HG02870 (cell line): ENCODE results near the gene CYP3A4.
"Not testable (repeated sequence)": the region's sequence is repeated elsewhere in the genome, so short reads cannot be mapped to it uniquely, and the experiment has no call there.

Source experiments
- ATAC-seq: cut with Tn5 transposase; IDR thresholded peaks from one replicate; pipeline ENCODE4 v1.9.1; 2021; ENCODE audit warnings: mild to moderate bottlenecking, moderate library complexity; ENCODE audit not compliant: unreplicated experiment

The CYP3A4 gene

DNA sequence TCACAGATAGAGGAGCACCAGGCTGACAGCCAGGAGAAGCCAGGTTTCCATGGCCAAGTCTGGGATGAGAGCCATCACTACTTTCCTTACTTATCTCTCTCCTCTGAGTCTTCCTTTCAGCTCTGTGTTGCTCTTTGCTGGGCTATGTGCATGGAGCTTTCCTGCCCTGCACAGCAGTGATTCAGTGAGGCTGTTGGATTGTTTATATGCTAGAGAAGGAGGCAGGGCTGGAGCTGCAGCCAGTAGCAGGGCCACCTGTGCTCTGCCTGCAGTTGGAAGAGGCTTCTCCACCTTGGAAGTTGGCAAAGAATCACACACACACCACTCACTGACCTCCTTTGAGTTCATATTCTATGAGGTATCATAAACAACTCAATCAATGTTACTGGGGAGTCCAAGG lies at the start of gene CYP3A4:
CYP3A4 (minus strand) TSS at position 178 of the 400 bp plus-strand sequence; CDS start at position 75, 103 bp downstream.
- ATAC-seq, result no peak

DNA sequence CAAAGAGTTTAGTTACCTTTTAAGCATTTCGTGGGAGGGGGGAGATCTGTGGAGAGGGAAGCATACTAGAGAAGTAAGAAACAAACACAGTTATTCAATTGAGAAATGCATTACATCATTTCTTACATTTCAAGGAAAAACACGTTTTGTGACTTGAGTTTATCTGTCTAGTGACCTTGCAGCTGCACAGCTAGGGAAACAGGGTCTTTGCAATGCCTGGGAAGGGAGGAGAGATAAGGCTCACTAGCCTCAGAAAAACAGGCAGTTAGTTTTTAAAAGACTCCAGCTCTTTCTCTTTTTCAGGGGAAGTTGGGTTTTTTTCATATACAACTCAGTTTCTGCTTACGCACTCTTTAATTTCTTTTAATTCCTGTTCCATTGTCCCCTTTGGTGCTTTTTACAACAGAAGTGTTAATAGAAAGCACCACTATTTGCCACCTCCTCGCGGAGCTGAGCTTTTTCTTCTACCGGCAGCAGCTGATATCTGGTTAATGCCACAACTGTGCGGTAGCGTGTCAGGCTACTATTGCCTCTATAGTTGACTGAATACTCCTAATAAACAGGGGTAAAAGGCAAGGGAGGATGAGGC lies 49.4 kb upstream of the CYP3A4 start:
- no peak for ATAC-seq

DNA sequence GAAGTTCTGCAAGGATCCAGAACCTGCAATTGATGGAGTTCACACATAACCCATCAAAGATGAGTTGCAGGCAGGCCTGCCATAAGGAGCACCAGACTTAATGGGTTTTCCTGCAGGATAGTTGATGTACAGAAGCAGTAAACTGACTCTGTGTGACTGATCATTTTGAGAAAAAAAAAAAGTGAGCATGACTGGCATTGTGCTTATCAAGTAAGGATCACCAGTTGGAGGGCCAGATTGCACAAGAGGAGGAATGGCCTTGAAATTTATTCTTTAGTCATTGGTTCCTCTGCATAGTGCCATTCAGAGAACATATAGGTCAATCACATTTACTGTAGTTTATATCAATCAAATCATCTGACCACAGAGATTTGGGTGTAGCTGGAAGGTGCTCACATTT lies 47.6 kb upstream of the CYP3A4 start:
- no peak for ATAC-seq

DNA sequence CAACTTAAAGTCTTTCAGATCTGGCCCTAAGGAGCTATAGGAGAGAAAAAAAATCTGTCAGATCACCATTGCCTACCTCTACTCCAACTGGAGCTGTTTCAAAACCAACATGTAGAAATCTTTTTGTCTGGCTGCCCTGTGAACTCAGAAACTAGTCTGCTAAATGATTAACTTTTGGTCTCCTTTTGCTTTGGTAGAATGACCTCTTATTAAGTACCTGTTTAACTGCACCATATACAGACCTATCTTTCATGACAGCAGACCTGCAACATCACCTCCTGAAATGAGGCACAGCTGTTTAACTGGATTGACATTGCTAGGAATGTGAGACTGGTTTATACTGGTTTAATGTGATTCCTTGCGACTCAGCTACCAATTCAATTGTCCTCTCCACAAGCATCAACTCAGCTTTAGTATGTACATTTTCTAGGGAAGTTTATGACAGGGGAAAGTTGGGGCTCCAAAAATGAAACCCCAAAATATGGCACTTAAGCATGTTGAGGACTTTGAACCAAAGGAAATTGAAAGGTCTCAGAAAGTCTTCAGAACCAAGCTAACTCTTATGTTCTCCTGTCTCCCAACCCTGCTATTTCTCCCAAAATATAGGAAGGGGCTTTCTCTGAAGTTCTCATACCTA lies 45.7 kb upstream of the CYP3A4 start:
- no peak for ATAC-seq

DNA sequence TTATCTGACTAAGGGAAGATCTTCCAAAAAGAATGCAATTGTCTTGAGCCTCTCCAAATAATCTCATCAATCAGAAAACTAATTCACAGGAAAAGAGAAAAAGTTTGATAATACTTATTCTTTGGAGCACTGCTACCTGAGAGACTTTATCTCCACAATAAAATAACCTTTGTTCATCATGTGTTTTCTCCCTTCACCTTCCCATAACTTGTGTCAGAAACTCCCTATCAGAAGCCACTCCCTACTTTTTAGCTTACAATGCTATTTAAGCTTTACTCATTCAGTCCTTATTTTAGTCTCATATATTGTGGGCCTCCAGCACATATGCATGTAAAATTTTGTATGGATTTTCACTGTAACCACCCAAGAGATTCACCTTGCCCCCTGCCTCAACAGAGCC lies 44.8 kb upstream of the CYP3A4 start:
- ATAC-seq, result no peak

DNA sequence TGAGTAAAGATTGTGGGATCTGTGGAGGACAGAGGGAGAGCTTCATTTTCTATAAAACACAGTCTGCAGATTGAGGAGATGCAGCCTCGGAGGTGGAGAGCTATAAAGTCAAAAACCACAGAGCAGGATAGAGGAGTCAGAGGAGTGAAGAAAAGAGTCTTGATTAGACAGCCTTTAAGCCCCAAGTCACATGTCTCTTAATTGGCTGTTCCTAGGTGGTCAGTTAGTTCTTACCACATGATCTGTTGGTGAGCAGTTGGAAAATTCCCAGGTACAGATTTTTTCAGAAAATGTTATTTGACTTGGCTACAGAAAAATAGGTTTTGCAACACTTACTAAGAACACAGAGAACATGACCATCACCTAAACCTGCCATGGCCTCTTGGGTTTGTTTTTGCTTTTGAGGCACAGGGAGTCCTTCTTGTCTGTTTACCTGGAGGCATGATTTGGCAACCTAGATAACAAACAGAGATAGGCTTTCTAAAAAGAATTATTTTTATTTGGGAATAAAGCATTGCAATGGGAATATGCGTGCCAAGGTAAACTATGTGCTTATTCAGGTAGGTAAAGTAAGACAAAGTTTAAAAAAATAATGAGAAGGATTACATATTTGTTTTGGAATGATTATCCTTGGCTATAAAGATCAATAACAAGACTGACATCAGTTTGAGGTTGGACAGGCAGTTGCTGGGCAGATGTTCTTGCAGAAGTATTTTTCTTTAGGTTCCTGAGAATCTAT lies 43.2 kb upstream of the CYP3A4 start:
- no peak for ATAC-seq

DNA sequence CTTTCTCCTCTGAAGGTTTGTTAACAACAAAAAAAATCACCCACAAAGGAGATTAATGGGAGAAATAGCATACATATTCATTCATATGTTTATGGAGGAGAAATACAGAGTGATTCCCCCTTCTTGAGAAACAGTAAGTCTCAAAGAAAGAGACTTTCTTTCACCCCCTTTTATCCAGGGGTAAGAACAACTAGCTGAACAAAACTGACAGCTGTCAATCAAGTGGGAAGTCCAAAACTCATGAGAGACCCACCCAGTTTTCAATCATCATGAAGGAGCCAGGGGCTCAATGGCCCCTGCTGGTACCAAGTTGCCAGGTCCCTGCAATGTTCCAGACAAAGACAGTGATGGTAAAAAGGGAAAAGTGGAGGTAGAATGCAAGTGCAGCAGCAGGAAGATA lies 41.9 kb upstream of the CYP3A4 start:
- no peak for ATAC-seq

DNA sequence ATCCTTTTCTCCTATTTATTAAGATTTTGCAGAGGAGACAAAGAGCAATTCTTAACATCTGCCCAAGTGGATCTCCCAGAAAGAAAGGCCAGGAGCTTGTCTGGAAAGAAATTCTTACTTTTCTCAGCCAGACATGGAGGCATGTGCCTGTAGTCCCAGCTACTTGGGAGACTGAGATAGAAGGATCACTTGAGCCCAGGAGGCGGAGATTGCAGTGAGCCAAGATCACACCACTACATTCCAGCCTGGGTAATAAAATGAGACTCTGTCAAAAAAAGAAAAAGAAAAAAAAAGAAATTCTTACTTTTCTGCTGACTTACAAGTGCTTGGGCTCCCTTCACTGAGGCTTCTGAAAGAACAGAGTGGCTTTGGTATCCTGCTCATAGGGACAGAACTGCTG lies 41.5 kb upstream of the CYP3A4 start:
- no peak for ATAC-seq

DNA sequence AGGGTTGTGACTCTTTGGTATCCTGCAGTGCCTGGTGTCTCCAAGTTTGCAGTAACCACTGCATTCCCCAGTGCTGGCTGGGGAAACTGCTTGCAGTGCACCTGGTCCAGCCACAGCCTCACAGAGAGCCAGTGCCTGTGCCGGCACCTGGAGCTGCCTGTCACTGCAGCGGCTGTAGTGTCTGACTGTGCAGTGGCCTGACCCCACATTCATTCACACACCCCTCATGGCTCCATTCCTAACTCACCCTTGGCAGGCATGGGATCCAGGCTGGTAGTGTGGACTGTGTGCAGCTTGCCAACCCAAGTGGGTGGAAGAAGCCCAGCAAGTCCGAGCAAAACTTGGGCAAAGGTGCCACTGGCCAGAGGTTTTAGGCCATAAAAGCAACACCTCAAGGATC lies 40.1 kb upstream of the CYP3A4 start:
- ATAC-seq, result no peak

DNA sequence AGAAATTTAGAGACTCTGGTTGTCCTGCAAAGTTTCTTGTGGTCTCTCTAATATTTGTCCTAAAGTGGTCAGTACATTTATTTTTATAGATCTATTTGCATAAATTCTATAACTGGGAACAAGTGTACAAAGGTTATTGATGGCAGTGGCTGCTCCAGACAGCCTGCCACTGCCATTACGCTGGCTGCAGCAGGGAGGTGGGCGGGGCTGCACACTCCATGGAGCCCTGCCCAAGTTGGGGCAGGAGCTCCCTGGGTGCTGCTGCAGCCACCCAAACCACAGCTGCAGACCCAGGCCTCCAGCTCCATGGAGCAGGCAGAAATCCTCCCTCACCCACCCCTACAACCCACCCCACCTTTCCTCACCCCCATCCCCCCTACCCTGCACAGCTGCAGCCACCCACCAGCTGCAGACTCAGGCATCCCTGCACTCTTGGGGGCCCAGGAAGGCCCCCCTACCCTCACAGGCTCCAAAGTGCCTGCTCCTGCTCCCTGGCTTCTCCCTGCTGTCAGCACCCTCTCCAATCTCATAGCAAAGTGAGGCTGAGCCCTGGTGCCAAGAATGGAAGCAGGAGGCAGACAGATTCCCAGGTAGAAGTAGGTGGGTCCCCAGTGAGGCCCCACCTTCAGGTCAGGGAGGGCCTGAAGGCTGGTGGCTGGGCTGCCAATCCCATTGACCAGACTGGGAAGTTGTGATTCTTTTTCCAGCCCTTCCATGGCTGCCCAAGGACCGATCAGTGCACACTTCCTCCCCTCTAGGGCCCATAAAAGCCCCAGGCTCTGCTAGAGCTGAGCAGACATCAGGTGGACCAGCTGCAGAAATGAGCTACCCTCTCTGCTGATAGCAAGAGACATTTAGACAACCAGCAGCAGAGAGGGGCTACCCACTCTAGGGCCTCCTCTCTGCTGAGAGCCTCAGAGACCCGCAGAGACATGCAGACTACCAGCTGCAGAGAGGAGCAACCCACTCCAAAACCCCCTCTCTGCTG lies 39.0 kb upstream of the CYP3A4 start:
- no peak for ATAC-seq

DNA sequence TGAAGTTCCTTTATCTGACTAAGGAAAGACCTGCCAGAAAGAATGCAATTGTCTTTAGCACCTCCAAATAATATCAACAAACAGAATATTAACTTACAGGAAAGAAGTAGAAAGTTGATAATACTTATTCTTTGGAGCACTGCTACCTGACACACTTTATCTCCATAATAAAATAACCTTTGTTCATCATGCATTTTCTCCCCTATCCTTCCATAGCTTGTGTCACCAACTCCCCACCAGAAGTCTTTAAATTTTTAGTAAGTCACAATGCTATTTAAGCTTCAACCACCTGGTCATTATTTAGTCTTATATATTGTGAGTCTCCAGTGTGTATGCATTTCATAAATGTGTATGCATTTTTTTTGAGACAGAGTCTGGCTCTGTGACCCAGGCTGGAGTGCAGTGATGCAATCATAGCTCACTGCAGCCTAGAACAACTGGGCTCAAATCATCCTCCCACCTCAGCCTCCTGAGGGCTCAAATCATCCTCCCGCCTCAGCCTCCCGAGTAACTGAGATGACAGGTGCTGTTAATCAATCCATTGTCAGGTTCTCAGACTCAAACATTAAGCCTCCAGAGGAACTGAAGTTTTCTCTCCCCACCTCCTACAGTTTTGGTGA lies 36.5 kb upstream of the CYP3A4 start:
- ATAC-seq, result no peak

DNA sequence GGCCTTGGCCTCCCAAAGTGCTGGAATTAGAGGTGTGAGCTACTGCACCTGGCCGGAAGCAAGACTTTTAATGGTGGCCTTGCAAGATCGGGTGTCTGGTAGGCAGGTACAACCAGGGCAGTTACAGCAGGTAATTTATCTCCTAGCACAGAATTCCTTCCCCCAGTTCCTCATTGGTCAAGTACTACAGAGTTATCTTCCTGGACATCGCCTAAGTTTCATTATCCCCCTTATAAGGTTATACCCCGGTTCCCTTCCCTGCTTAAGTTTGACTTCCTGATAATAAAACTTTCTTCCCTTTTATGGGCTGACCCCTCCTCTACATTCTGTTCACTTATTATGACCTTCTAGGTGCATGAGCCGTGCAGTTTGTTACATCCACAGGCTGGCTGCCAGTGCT lies 24.8 kb upstream of the CYP3A4 start:
- no peak for ATAC-seq

DNA sequence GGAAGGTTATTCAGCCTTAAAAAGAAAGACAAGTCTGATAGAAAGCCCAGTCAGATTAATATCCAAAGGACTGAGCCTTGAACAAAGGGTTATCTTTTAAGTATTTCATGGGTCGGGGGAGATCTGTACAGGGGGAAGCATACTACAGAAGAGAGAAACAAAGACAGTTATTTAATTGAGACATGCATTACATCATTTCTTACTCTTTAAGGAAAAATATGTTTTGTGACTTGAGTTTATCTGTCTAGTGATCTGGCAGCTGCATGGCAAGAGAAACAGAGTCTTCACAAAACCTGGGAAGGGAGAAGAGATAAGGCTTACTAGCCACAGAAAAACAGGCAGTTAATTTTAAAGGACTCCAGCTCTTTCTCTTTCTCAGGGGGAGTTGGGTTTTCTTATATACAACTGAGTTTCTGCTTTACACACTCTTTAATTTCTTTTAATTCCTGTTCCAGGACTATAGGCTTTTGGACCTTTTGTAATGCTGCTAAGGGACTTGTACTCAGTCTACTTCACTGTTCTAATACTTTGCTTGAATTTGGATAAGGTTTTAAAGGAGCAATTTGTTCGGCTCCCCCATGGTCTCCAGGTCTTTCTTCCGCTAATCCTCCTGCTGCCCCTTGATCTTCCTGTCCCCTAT lies 23.0 kb upstream of the CYP3A4 start:
- no peak for ATAC-seq

DNA sequence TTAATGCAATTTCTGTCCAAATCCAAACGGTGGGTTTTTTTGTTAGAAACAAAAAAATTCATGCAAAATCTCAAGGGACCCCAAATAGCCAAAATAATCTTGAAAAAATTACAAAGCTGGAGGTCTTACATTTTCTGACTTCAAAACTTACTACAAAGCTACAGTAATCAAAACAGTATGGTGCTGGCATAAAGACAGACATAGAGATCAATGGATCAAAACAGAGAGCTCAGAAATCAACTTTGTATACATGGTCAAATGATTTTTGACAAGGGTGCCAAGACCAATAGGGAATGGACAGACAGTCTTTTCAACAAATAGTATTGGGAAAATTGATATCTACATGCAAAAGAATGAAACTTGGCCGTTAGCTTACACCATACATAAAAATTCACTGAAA lies 21.7 kb upstream of the CYP3A4 start:
- no peak for ATAC-seq

DNA sequence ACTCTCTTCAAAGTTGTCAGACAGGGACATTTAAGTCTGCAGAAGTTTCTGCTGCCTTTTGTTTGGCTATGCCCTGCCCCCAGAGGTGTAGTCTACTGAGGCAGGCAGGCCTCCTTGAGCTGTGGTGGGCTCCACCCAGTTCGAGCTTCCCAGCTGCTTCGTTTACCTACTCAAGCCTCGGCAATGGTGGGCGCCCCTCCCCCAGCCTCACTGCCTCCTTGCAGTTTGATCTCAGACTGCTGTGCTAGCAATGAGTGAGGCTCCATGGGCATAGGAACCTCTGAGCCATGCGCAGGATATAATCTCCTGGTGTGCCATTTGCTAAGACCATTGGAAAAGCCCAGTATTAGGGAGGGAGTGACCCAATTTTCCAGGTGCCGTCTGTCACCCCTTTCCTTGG lies 19.1 kb upstream of the CYP3A4 start:
- ATAC-seq, result not testable (repeated sequence)

DNA sequence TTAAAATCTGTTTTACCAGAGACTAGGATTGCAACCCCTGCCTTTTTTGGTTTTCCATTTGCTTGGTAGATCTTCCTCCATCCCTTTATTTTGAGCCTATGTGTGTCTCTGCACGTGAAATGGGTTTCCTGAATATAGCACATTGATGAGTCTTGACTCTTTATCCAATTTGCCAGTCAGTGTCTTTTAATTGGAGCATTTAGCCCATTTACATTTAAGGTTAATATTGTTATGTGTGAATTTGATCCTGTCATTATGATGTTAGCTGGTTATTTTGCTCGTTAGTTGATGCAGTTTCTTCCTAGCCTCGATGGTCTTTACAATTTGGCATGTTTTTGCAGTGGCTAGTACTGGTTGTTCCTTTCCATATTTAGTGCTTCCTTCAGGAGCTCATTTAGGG lies 17.4 kb upstream of the CYP3A4 start:
- not testable (repeated sequence) for ATAC-seq

DNA sequence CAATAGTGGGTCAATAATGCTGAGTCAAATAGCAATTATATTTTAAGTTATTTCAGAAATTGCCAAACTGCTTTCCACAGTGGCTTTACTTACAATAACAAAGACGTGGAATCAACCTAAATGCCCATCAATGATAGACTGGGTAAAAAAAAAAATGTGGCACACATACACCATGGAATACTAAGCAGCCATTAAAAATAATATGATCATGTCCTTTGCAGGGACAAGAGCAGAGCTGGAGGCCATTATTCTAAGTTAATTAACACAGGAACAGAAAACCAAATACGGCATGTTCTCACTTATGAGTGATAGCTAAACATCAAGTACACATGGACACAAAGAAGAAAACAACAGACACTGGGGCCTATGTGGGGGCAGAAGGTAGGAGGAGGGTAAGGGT lies 15.0 kb upstream of the CYP3A4 start:
- ATAC-seq, result no peak

DNA sequence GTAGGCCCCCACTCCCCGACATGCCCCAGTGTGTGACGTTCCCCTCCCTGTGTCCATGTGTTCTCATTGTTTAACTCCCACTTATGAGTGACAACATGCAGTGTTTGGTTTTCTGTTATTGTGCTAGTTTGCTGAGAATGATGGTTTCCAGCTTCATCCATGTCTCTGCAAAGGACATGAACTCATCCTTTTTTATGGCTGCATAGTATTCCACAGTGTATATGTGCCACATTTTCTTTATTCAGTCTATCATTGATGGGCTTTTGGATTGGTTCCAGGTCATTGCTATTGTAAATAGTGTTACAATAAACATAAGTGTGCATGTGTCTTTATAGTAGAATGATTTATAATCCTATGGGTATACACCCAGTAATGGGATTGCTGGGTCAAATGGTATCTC lies 11.9 kb upstream of the CYP3A4 start:
- ATAC-seq, result not testable (repeated sequence)

DNA sequence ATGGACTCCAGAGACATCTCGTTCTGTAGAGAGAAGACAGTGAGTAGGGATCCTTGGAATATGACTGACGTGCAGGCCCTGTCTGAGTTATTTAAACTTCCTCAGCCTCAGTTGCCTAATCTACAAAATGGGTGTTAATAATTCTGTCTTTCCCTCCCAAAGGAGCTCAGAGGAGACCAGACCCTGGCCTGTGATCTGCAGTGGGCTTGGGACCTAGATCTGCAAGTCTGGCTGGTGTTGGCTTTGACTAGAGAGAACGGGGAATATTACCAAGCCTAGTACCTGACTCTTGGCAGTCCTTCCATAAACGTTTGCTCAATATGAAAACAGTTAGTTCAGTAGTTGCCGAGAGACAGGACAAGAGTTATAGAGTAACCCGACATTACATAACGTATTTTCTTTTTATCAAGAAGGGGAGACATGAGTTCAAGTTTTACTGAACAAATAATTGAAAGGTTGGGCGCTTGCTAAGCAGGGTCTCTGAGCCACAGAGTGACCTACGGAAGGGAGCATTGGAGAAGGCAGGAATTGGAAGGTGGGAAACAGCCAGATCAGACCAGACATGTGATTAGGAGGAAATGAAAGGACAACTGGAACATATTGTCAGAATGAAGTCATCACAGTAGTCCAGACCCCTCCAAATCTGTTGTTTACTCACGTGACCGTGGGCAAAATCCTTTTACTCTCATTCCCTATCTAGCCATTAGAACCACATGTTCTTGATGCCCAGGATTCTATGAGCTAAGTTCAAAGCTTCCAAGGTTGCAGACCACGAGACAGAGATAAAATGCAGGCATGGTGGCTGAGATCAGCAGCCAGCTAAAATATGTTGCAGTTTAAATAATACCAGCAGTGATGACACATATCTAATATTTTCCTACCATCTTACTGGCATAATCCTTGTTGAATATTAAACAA lies 10.9 kb upstream of the CYP3A4 start:
- ATAC-seq, result no peak
